ENCODE results near the gene CYB561A3.

CYB561A3 gene

GRCh38 chr11:61302550-61302949 is 59.1 kb downstream of the CYB561A3 start:
- TF ChIP-seq CTCF (IDR thresholded peaks at IDR 0.05) = no peak

Data from LNCAP (cell line).